Cardiac fibroblast (primary cell): ENCODE results near the gene HSPBP1.

Experiments used
- DNase-seq, 2 donors: peaks; one replicate each; pipeline versions ENCODE4 v3.0.0 to v3.0.0-alpha.2; 2010; ENCODE audit warnings: low read depth in 2 of 2
- H3K4me3 ChIP-seq, 2 donors: replicated peaks in 1 of 2; 1 replicate in 1 of 2; 2 replicates in 1 of 2; pipeline ENCODE4 v1.5.1; 2011; ENCODE audit warnings: low read depth in 2 of 2, low read length in 2 of 2, mild to moderate bottlenecking in 2 of 2, moderate library complexity in 1 of 2
- CTCF ChIP-seq: IDR thresholded peaks from one replicate; pipeline ENCODE4 v1.5.1; 2011; ENCODE audit warnings: low read depth, mild to moderate bottlenecking, low read length, inconsistent platforms

The HSPBP1 gene

GRCh38 chr19:55229789-55230182 lies 50.1 kb downstream of the HSPBP1 start:
- no peak overlapping the region for H3K4me3 ChIP-seq
- no peak for TF ChIP-seq CTCF

GRCh38 chr19:55229145-55229788 lies 50.6 kb downstream of the HSPBP1 start:
- no peak for TF ChIP-seq CTCF
- no peak for DNase-seq
- H3K4me3 ChIP-seq: no peak overlapping the region

More at GRCh38 chr19:55229789-55230182, 50.1 kb downstream of the HSPBP1 start:
- no peak for DNase-seq

GRCh38 chr19:55228403-55229031 lies 51.4 kb downstream of the HSPBP1 start, which contains the start of gene TMEM86B:
Gene TMEM86B (minus strand): TSS chr19:55228763. CDS start chr19:55228741, 22 bp downstream.
- no peak within 1 kb of the TSS for H3K4me3 ChIP-seq
- no peak for DNase-seq
- TF ChIP-seq CTCF: no peak

- no peak overlapping the region for H3K4me3 ChIP-seq
- DNase-seq: peak in 1 of 2 donors; percentile 18
- TF ChIP-seq CTCF: no peak
These were observed 51.9 kb downstream of the HSPBP1 start for GRCh38 chr19:55228015-55228391.

- TF ChIP-seq CTCF: no peak
- DNase-seq: no peak
- H3K4me3 ChIP-seq: no peak overlapping the region
These were observed 52.5 kb downstream of the HSPBP1 start for GRCh38 chr19:55227241-55228014.

GRCh38 chr19:55226788-55227187 lies 53.1 kb downstream of the HSPBP1 start:
- no peak for DNase-seq
- TF ChIP-seq CTCF: no peak
- H3K4me3 ChIP-seq: no peak overlapping the region
